IMR-90 (cell line): ENCODE results near the gene EFNA5. TPM values are rescaled to one million over a fixed set of nuclear protein-coding genes. Genes with fewer than 3 reads are reported as not detected.

Experiments used
- ATAC-seq: fragments of 200-7000 bp; cut with Tn5 transposase; 2 replicates; pipeline ENCODE4 v1.9.1; 2020; ENCODE audit warnings: low read depth, mild to moderate bottlenecking, moderate library complexity
- BruUV-seq: library from RNA; stranded (reverse); fragments of 400-500 nt; replicated peaks from 2 replicates; lab custom pipeline; 2021; lab: Mats Ljungman, UMichigan
- CTCF ChIA-PET: fragments of 300-600 bp; formaldehyde crosslinking; extraction: SDS; loops from one replicate; lab custom pipeline; 2021; ENCODE audit warnings: antibody characterized with exemption; lab: Yijun Ruan, JAX
- POLR2A ChIA-PET: fragments of 300-600 bp; sonication (Branson Sonifier 250); formaldehyde crosslinking; loops from one replicate; lab custom pipeline; 2022; ENCODE audit warnings: antibody characterized with exemption; ENCODE audit not compliant: unreplicated experiment; lab: Charles Lee
- DNase-seq: peaks from one replicate; pipeline ENCODE4 v3.0.0; 2013
- H2AFZ ChIP-seq: replicated peaks from 2 replicates; pipeline ENCODE3; 2013; ENCODE audit warnings: low read length, mild to moderate bottlenecking; ENCODE audit not compliant: poor library complexity
- H2AK5ac ChIP-seq: 2 replicates; pipeline ENCODE4 v1.6.1; 2013; ENCODE audit warnings: low read depth, low read length, inconsistent platforms
- H2AK9ac ChIP-seq: replicated peaks from 2 replicates; pipeline ENCODE3; 2013; ENCODE audit warnings: mild to moderate bottlenecking, low read depth, low read length, moderate library complexity; ENCODE audit not compliant: poor library complexity
- H2BK120ac ChIP-seq: 2 replicates; pipeline ENCODE4 v1.6.1; 2013; ENCODE audit warnings: low read depth, low read length, inconsistent platforms
- H2BK15ac ChIP-seq: 3 replicates; pipeline ENCODE4 v1.6.1; 2013; ENCODE audit warnings: low read depth, low read length, inconsistent platforms
- H2BK20ac ChIP-seq: 2 replicates; pipeline ENCODE4 v1.6.1; 2013; ENCODE audit warnings: low read depth, mild to moderate bottlenecking, inconsistent platforms, low read length, moderate library complexity
- H2BK5ac ChIP-seq: 2 replicates; pipeline ENCODE4 v1.6.1; 2013; ENCODE audit warnings: mild to moderate bottlenecking, low read depth, low read length, inconsistent platforms; ENCODE audit not compliant: poor library complexity, severe bottlenecking
- H3K14ac ChIP-seq: replicated peaks from 2 replicates; pipeline ENCODE4 v1.6.1; 2013; ENCODE audit warnings: low read depth, low read length, inconsistent platforms
- H3K18ac ChIP-seq: 2 replicates; pipeline ENCODE4 v1.6.1; 2013; ENCODE audit warnings: low read depth, low read length, control low read depth
- H3K23ac ChIP-seq: 2 replicates; pipeline ENCODE4 v1.6.1; 2013; ENCODE audit warnings: low read depth, low read length, inconsistent platforms
- H3K27ac ChIP-seq: 2 replicates; pipeline ENCODE4 v1.5.1; 2013; ENCODE audit warnings: mild to moderate bottlenecking, control low read depth, low read length; ENCODE audit not compliant: insufficient read depth
- H3K27me3 ChIP-seq: 2 replicates; pipeline ENCODE4 v1.6.1; 2013; ENCODE audit warnings: low read length; ENCODE audit not compliant: control insufficient read depth, insufficient read depth
- H3K36me3 ChIP-seq: 2 replicates; pipeline ENCODE4 v1.6.1; 2013; ENCODE audit warnings: low read length, mixed read lengths; ENCODE audit not compliant: control insufficient read depth, insufficient read depth
- H3K4ac ChIP-seq: 2 replicates; pipeline ENCODE4 v1.6.1; 2013; ENCODE audit warnings: low read depth, low read length, inconsistent platforms
- H3K4me1 ChIP-seq: 2 replicates; pipeline ENCODE4 v1.6.1; 2013; ENCODE audit warnings: low read length, mixed read lengths; ENCODE audit not compliant: control insufficient read depth, insufficient read depth
- H3K4me2 ChIP-seq: 2 replicates; pipeline ENCODE4 v1.6.1; 2013; ENCODE audit warnings: low read depth, mild to moderate bottlenecking, control low read depth, low read length, moderate library complexity
- H3K4me3 ChIP-seq: 2 replicates; pipeline ENCODE4 v1.5.1; 2013; ENCODE audit warnings: low read depth, mild to moderate bottlenecking, control low read depth, low read length, moderate library complexity; ENCODE audit not compliant: insufficient read depth
- H3K56ac ChIP-seq: 2 replicates; pipeline ENCODE4 v1.6.1; 2013; ENCODE audit warnings: low read length, inconsistent platforms; ENCODE audit not compliant: insufficient read depth; ENCODE audit errors: extremely low read depth
- H3K79me1 ChIP-seq, 2 experiments: 2 replicates each; pipeline ENCODE4 v1.6.1; 2013; ENCODE audit warnings: low read length in 2 of 2, inconsistent platforms in 1 of 2, low read depth in 1 of 2
- H3K9ac ChIP-seq: 2 replicates; pipeline ENCODE4 v1.6.1; 2013; ENCODE audit warnings: low read depth, low read length, control low read depth
- H3K9me1 ChIP-seq: 2 replicates; pipeline ENCODE4 v1.6.1; 2013; ENCODE audit warnings: low read length, inconsistent platforms; ENCODE audit not compliant: insufficient read depth
- H3K9me3 ChIP-seq: 2 replicates; pipeline ENCODE4 v1.6.1; 2013; ENCODE audit warnings: low read length; ENCODE audit not compliant: control insufficient read depth, insufficient read depth
- H4K20me1 ChIP-seq: 2 replicates; pipeline ENCODE4 v1.6.1; 2013; ENCODE audit warnings: low read length, inconsistent platforms; ENCODE audit not compliant: insufficient read depth
- H4K5ac ChIP-seq: 2 replicates; pipeline ENCODE4 v1.6.1; 2013; ENCODE audit warnings: mild to moderate bottlenecking, low read depth, low read length, control low read depth
- H4K8ac ChIP-seq, 2 experiments: 2 replicates each; pipeline ENCODE4 v1.6.1; 2013; ENCODE audit warnings: low read depth in 2 of 2, low read length in 2 of 2, control low read depth in 1 of 2, inconsistent platforms in 1 of 2
- H4K91ac ChIP-seq: 2 replicates; pipeline ENCODE4 v1.6.1; 2013; ENCODE audit warnings: low read depth, low read length, inconsistent platforms; ENCODE audit not compliant: insufficient read depth
- BHLHE40 ChIP-seq: fragments of 150-350 bp; IDR thresholded peaks from 2 replicates; pipeline ENCODE4 v1.6.1; 2016; ENCODE audit warnings: mild to moderate bottlenecking, low read depth, low read length
- CEBPB ChIP-seq: IDR thresholded peaks from 2 replicates; pipeline ENCODE4 v1.6.1; 2012; ENCODE audit warnings: low read depth, low read length, improper control_type of control experiment
- CHD1 ChIP-seq: IDR thresholded peaks from 2 replicates; pipeline ENCODE4 v1.6.1; 2012; ENCODE audit warnings: low read depth, low read length, improper control_type of control experiment
- CTCF ChIP-seq: conservative IDR thresholded peaks from 2 replicates; pipeline ENCODE4 v1.5.1; 2012; ENCODE audit warnings: mild to moderate bottlenecking, low read depth, low read length, improper control_type of control experiment
- ELK1 ChIP-seq: fragments of 150-350 bp; IDR thresholded peaks from 2 replicates; pipeline ENCODE4 v1.6.1; 2016; ENCODE audit warnings: low read depth, mild to moderate bottlenecking, low read length, moderate library complexity, borderline replicate concordance
- FOS ChIP-seq: fragments of 150-350 bp; IDR thresholded peaks from 2 replicates; pipeline ENCODE4 v1.6.1; 2016; ENCODE audit warnings: low read depth, low read length
- MAFK ChIP-seq: IDR thresholded peaks from 2 replicates; pipeline ENCODE4 v1.6.1; 2012; ENCODE audit warnings: low read depth, low read length, improper control_type of control experiment
- MAZ ChIP-seq: IDR thresholded peaks from 2 replicates; pipeline ENCODE4 v1.6.1; 2012; ENCODE audit warnings: low read depth, mild to moderate bottlenecking, low read length, improper control_type of control experiment, moderate library complexity, borderline replicate concordance
- MXI1 ChIP-seq: IDR thresholded peaks from 2 replicates; pipeline ENCODE4 v1.6.1; 2012; ENCODE audit warnings: low read depth, mild to moderate bottlenecking, low read length, moderate library complexity, borderline replicate concordance
- NFE2L2 ChIP-seq: fragments of 150-350 bp; IDR thresholded peaks from 2 replicates; pipeline ENCODE4 v1.6.1; 2016; ENCODE audit warnings: low read depth, mild to moderate bottlenecking, low read length
- POLR2A ChIP-seq: IDR thresholded peaks from 2 replicates; pipeline ENCODE4 v1.6.1; 2012; ENCODE audit warnings: mild to moderate bottlenecking, low read depth, low read length
- RAD21 ChIP-seq: IDR thresholded peaks from 2 replicates; pipeline ENCODE4 v1.6.1; 2012; ENCODE audit warnings: low read length, improper control_type of control experiment
- RCOR1 ChIP-seq: IDR thresholded peaks from 2 replicates; pipeline ENCODE4 v1.6.1; 2012; ENCODE audit warnings: mild to moderate bottlenecking, low read length, improper control_type of control experiment; ENCODE audit not compliant: insufficient replicate concordance
- RFX5 ChIP-seq: IDR thresholded peaks from 2 replicates; pipeline ENCODE4 v1.8.0; 2012; ENCODE audit warnings: low read depth, mild to moderate bottlenecking, low read length, moderate library complexity
- SMC3 ChIP-seq: fragments of 150-350 bp; IDR thresholded peaks from 2 replicates; pipeline ENCODE4 v1.6.1; 2016; ENCODE audit warnings: low read depth, mild to moderate bottlenecking, antibody characterized with exemption, low read length, moderate library complexity
- USF2 ChIP-seq: fragments of 150-350 bp; IDR thresholded peaks from 2 replicates; pipeline ENCODE4 v1.6.1; 2017; ENCODE audit warnings: mild to moderate bottlenecking, antibody characterized with exemption, low read length, low read depth
- WGBS, 2 experiments: methylation state at CpG; one replicate each; pipeline versions ENCODE4 v1.1.5 to v1.1.7; 2013; ENCODE audit warnings: missing lambda C conversion rate in 2 of 2; ENCODE audit not compliant: insufficient read length in 1 of 2; ENCODE audit errors: extremely low coverage in 2 of 2; 5-methylcytosine and 5-hydroxymethylcytosine counted together
- dilution Hi-C: fragments of 300-500 bp; cut with HindIII; formaldehyde crosslinking; loops from one replicate; pipeline ENCODE4 v1.14.3; 2018; ENCODE audit warnings: low sequenced_read_pairs; ENCODE audit not compliant: unreplicated experiment
- in situ Hi-C: fragments of 300-500 bp; cut with MboI; formaldehyde crosslinking; loops from 3 replicates; pipeline ENCODE4 v1.14.3; 2019; ENCODE audit warnings: low sequenced_read_pairs, inconsistent platforms, mixed read lengths
- intact Hi-C: fragments of 100-400 bp; cut with micrococcal nuclease; formaldehyde crosslinking; loops from 2 replicates; pipeline ENCODE4 v1.10.0; 2022
- polyA plus RNA-seq, 3 experiments: library from polyadenylated mRNA; depleted of rRNA; stranded (reverse); fragments of >200 nt; gene quantifications; 2 replicates each; pipeline ENCODE4 v1.2.3, GENCODE V29; 2012; ENCODE audit warnings: low replicate concordance in 1 of 3
- total RNA-seq: library from RNA; depleted of rRNA; stranded (reverse); fragments of >200 nt; gene quantifications from 2 replicates; pipeline ENCODE4 v1.2.3, GENCODE V29; 2012

Gene EFNA5
- total and polyA plus RNA-seq, 2 of the 4 experiments (the other 2 are of a cell fraction): 1.5 to 1.6 TPM

- H3K4ac ChIP-seq: no peak overlapping the region
- TF ChIP-seq SMC3 (no peak), MAFK (no peak), USF2 (no peak), NFE2L2 (no peak), RAD21 (no peak), CTCF (no peak), CHD1 (no peak), RFX5 (no peak), MXI1 (no peak), MAZ (no peak), POLR2A (no peak), CEBPB (no peak), FOS (no peak), BHLHE40 (no peak), ELK1 (no peak), RCOR1 (no peak)
- no peak overlapping the region for H3K9ac ChIP-seq
- POLR2A ChIA-PET: no interaction called here
- H4K91ac ChIP-seq: no peak overlapping the region
- no peak overlapping the region for H2AFZ ChIP-seq
- DNase-seq (no peak), ATAC-seq (no peak)
- no peak overlapping the region for H3K4me2 ChIP-seq
- no peak overlapping the region for H2AK9ac ChIP-seq
- no peak overlapping the region for H2BK20ac ChIP-seq
- no peaks in the 10 kb centered on the region for H3K9me1 ChIP-seq
- H2BK5ac ChIP-seq: no peak overlapping the region
- no peak overlapping the region for H4K5ac ChIP-seq
- H3K9me3 ChIP-seq: no peaks in the 10 kb centered on the region
- no peaks in the 10 kb centered on the region for H4K20me1 ChIP-seq
- no peak overlapping the region for H3K4me3 ChIP-seq
- in situ Hi-C loops (no loop called here), intact Hi-C loops (no loop called here), dilution Hi-C loops (no loop called here)
- no peak overlapping the region for H2BK15ac ChIP-seq
- H4K8ac ChIP-seq: no peak overlapping the region
- no peak overlapping the region for H3K23ac ChIP-seq
- no TSS peak for BruUV-seq
- H3K36me3 ChIP-seq: no peaks in the 10 kb centered on the region
- H3K18ac ChIP-seq: no peak overlapping the region
- no peak overlapping the region for H3K14ac ChIP-seq
- CTCF ChIA-PET: interaction anchor here (0.6 kb wide), 1 partner anchor 1224 kb away, joined by 4 read pairs; no protein-coding TSS in a partner anchor
- H3K79me1 ChIP-seq: no peaks in the 10 kb centered on the region
- no peak overlapping the region for H3K27ac ChIP-seq
- H3K4me1 ChIP-seq: no peaks in the 10 kb centered on the region
- no peak overlapping the region for H3K56ac ChIP-seq
- no CpG with 5 or more reads among the region's 4 CpGs for WGBS, 2 experiments
- H3K27me3 ChIP-seq: peaks cover 2% of the 10 kb centered on the region; the same call in 1 of the 2 replicates
- H2BK120ac ChIP-seq: no peak overlapping the region
- no peak overlapping the region for H2AK5ac ChIP-seq
Observed at GRCh38 chr5:107680799-107681198, 10.1 kb upstream of the EFNA5 start.
